Measurements from ENCODE around the gene CREB5.

GRCh38 chr7:28850699-28851098 lies 438.4 kb downstream of the CREB5 start:
- TF ChIP-seq POLR2A (IDR thresholded peaks at IDR 0.05) = no peak
- TF ChIP-seq CTCF (IDR thresholded peaks at IDR 0.05) = no peak
